SK-N-SH treated with all-trans-retinoic acid at 6 μM for 48 hours (cell line): ENCODE results near the gene HS6ST2.

Experiments used
- ARNTL ChIP-seq: fragments of 450-650 bp; formaldehyde crosslinking; IDR thresholded peaks from 2 replicates; pipeline ENCODE4 v1.5.0; 2020; ENCODE audit warnings: low read depth, mild to moderate bottlenecking, moderate library complexity, borderline replicate concordance
- CREB5 ChIP-seq: fragments of 250-450 bp; sonication (Bioruptor Pico); IDR thresholded peaks from 2 replicates; pipeline ENCODE4 v1.5.1; 2020; ENCODE audit warnings: low read depth, mild to moderate bottlenecking, moderate library complexity
- CSRNP3 ChIP-seq: fragments of 250-450 bp; sonication (Bioruptor Pico); IDR thresholded peaks from 2 replicates; pipeline ENCODE4 v1.5.1; 2021; ENCODE audit warnings: mild to moderate bottlenecking, moderate library complexity
- ESRRG ChIP-seq: fragments of 250-450 bp; sonication (Bioruptor Pico); IDR thresholded peaks from 2 replicates; pipeline ENCODE4 v1.6.1; 2021; ENCODE audit warnings: mild to moderate bottlenecking
- ISL1 ChIP-seq: fragments of 250-450 bp; sonication (Bioruptor Pico); IDR thresholded peaks from 2 replicates; pipeline ENCODE4 v2.1.2; 2022; ENCODE audit warnings: mild to moderate bottlenecking, moderate library complexity
- PATZ1 ChIP-seq: fragments of 250-450 bp; sonication (Bioruptor Pico); IDR thresholded peaks from 2 replicates; pipeline ENCODE4 v1.8.0; 2020; ENCODE audit warnings: mild to moderate bottlenecking, moderate library complexity, borderline replicate concordance
- RARB ChIP-seq: fragments of 250-450 bp; sonication (Bioruptor Pico); IDR thresholded peaks from 2 replicates; pipeline ENCODE4 v1.8.0; 2021; ENCODE audit warnings: mild to moderate bottlenecking, moderate library complexity
- SNAI2 ChIP-seq: fragments of 250-450 bp; sonication (Bioruptor Pico); IDR thresholded peaks from 2 replicates; pipeline ENCODE4 v1.5.0; 2020; ENCODE audit warnings: mild to moderate bottlenecking, moderate library complexity
- TCF4 ChIP-seq: fragments of 250-450 bp; sonication (Bioruptor Pico); IDR thresholded peaks from 2 replicates; pipeline ENCODE4 v1.8.0; 2021; ENCODE audit warnings: mild to moderate bottlenecking, moderate library complexity, borderline replicate concordance
- ZC3H10 ChIP-seq: fragments of 250-450 bp; sonication (Bioruptor Pico); IDR thresholded peaks from 2 replicates; pipeline ENCODE4 v1.5.1; 2021; ENCODE audit warnings: mild to moderate bottlenecking, moderate library complexity
- ZFP30 ChIP-seq: fragments of 450-650 bp; formaldehyde crosslinking; IDR thresholded peaks from 2 replicates; pipeline ENCODE4 v1.5.0; 2022; ENCODE audit warnings: mild to moderate bottlenecking, moderate library complexity
- ZNF565 ChIP-seq: fragments of 450-650 bp; formaldehyde crosslinking; conservative IDR thresholded peaks from 2 replicates; pipeline ENCODE4 v1.5.0; 2020; ENCODE audit warnings: low read depth, mild to moderate bottlenecking, moderate library complexity
- ZNF70 ChIP-seq: fragments of 450-650 bp; formaldehyde crosslinking; IDR thresholded peaks from 2 replicates; pipeline ENCODE4 v1.5.0; 2020; ENCODE audit warnings: mild to moderate bottlenecking, moderate library complexity
- ZNF8 ChIP-seq: fragments of 450-650 bp; formaldehyde crosslinking; IDR thresholded peaks from 2 replicates; pipeline ENCODE4 v1.5.0; 2020; ENCODE audit warnings: mild to moderate bottlenecking, moderate library complexity

GRCh38 chrX:132810488-132810887 is 147.9 kb downstream of the HS6ST2 start:
- TF ChIP-seq ZNF8 (CRISPR knock-in tag): no peak
- TF ChIP-seq SNAI2: no peak
- no peak for TF ChIP-seq ZFP30 (CRISPR knock-in tag)
- TF ChIP-seq TCF4 (CRISPR knock-in tag): no peak
- TF ChIP-seq ZNF70 (CRISPR knock-in tag): no peak
- no peak for TF ChIP-seq ZC3H10 (CRISPR knock-in tag)
- no peak for TF ChIP-seq CSRNP3 (CRISPR knock-in tag)
- no peak for TF ChIP-seq ARNTL (CRISPR knock-in tag)
- TF ChIP-seq ESRRG (CRISPR knock-in tag): no peak
- TF ChIP-seq ZNF565: no peak
- TF ChIP-seq ISL1 (CRISPR knock-in tag): no peak
- TF ChIP-seq RARB (CRISPR knock-in tag): no peak
- no peak for TF ChIP-seq CREB5 (CRISPR knock-in tag)
- TF ChIP-seq PATZ1 (CRISPR knock-in tag): no peak
